ENCODE data around the gene HSPG2. TPM values are rescaled to one million over a fixed set of nuclear protein-coding genes. Genes with fewer than 3 reads are reported as not detected.

The HSPG2 gene
- total and polyA plus RNA-seq, 2 of the 8 experiments (the other 6 are each of a cell fraction or from before 2014, with no cell fraction given) = 17.8 to 111 TPM

GRCh38 chr1:21823980-21824702, 113.0 kb downstream of the HSPG2 start (continued):
- TF ChIP-seq KDM5A (IDR thresholded peaks at IDR 0.05; ENCODE audit: low read length) (no peak), CHD2 (IDR thresholded peaks at IDR 0.05; ENCODE audit: low read length) (no peak), RAD21 (IDR thresholded peaks at IDR 0.05 in 1 of 2, conservative IDR thresholded peaks at IDR 0.05 in 1 of 2; ENCODE audit: low read depth in 2 of 2, low read length in 2 of 2) (no peak), SUZ12 (IDR thresholded peaks at IDR 0.05; ENCODE audit: low read length) (no peak), SP2 (IDR thresholded peaks at IDR 0.05; ENCODE audit: low read length) (no peak), ASH2L (IDR thresholded peaks at IDR 0.05; ENCODE audit: low read length) (no peak), CBX8 (IDR thresholded peaks at IDR 0.05; ENCODE audit: borderline replicate concordance, low read depth, low read length) (no peak), JUN (IDR thresholded peaks at IDR 0.05; ENCODE audit: low read depth, low read length) (no peak), SP4 (IDR thresholded peaks at IDR 0.05; ENCODE audit: low read length) (no peak), BACH1 (IDR thresholded peaks at IDR 0.05; ENCODE audit: low read length) (no peak)
